Colonic mucosa (tissue), 4 donors: Measurements from ENCODE around the gene MAPRE3. TPM values are rescaled to one million over a fixed set of nuclear protein-coding genes. Genes with fewer than 3 reads are reported as not detected.

Experiments used
- DNase-seq: peaks from one replicate; pipeline ENCODE4 v3.0.0-alpha.2; 2020
- H3K27ac ChIP-seq: fragments of 200-600 bp; one replicate; pipeline ENCODE4 v1.8.0; 2021
- H3K27me3 ChIP-seq: fragments of 200-600 bp; one replicate; pipeline ENCODE4 v1.8.0; 2021
- H3K36me3 ChIP-seq: fragments of 200-600 bp; one replicate; pipeline ENCODE4 v1.8.0; 2021
- H3K4me1 ChIP-seq: fragments of 200-600 bp; one replicate; pipeline ENCODE4 v1.8.0; 2021; ENCODE audit warnings: mild to moderate bottlenecking
- H3K4me3 ChIP-seq: fragments of 200-600 bp; one replicate; pipeline ENCODE4 v1.8.0; 2021
- H3K9ac ChIP-seq, 2 donors: one replicate each; pipeline ENCODE4 v1.7.0; 2013; ENCODE audit warnings: control low read depth in 2 of 2, low read depth in 2 of 2, low read length in 2 of 2
- H3K9me3 ChIP-seq: fragments of 200-600 bp; one replicate; pipeline ENCODE4 v1.8.0; 2021
- CTCF ChIP-seq: fragments of 200-600 bp; IDR thresholded peaks from one replicate; pipeline ENCODE4 v1.8.0; 2022; ENCODE audit warnings: antibody characterized with exemption, mild to moderate bottlenecking
- intact Hi-C: fragments of 100-400 bp; cut with DNase I; formaldehyde crosslinking; loops from one replicate; pipeline ENCODE4 v1.14.1; 2022
- total RNA-seq, 2 donors: library from RNA; stranded (reverse); fragmentation: NEBNext Ultra II Directional in 1 of 2; extraction: Animal tissue kit (Norgen Biotek cat#: 25700) in 1 of 2; gene quantifications; one replicate each; pipeline ENCODE4 v1.2.1, GENCODE V29; 2021
- donor health status: healthy.
- donor health status: DM: no; HTN: no; CAD: no.
- donor health status: DM: no; HTN: no; CAD: no.

The MAPRE3 gene
- total RNA-seq, 2 donors from 2014 or later, result 21.6 to 22.0 TPM

- DNase-seq, result no peak
- intact Hi-C loops, result no loop called here
- no peaks in the 10 kb centered on the region for H3K9me3 ChIP-seq
- no peaks in the 10 kb centered on the region for H3K36me3 ChIP-seq
- H3K4me3 ChIP-seq, result no peak overlapping the region
- no peak for TF ChIP-seq CTCF
- H3K4me1 ChIP-seq, result no peaks in the 10 kb centered on the region
- H3K27me3 ChIP-seq, result no peaks in the 10 kb centered on the region
- H3K9ac ChIP-seq, result no peak overlapping the region
- H3K27ac ChIP-seq, result no peak overlapping the region
Measured at GRCh38 chr2:26925100-26925791, 45.2 kb upstream of the MAPRE3 start.

GRCh38 chr2:26927221-26927620 lies 43.2 kb upstream of the MAPRE3 start:
- Histone ChIP-seq H3K9ac (no peak overlapping the region), H3K27ac (no peak overlapping the region), H3K27me3 (no peaks in the 10 kb centered on the region), H3K4me1 (no peaks in the 10 kb centered on the region), H3K4me3 (no peak overlapping the region), H3K36me3 (no peaks in the 10 kb centered on the region), H3K9me3 (no peaks in the 10 kb centered on the region)
- no peak for DNase-seq
- TF ChIP-seq CTCF, result no peak
- intact Hi-C loops, result no loop called here

GRCh38 chr2:26932974-26933373 lies 37.5 kb upstream of the MAPRE3 start:
- no peaks in the 10 kb centered on the region for H3K4me1 ChIP-seq
- no peak overlapping the region for H3K9ac ChIP-seq
- no peaks in the 10 kb centered on the region for H3K36me3 ChIP-seq
- H3K27ac ChIP-seq, result no peak overlapping the region
- no peaks in the 10 kb centered on the region for H3K27me3 ChIP-seq
- DNase-seq, result no peak
- TF ChIP-seq CTCF, result no peak
- intact Hi-C loops, result no loop called here
- no peak overlapping the region for H3K4me3 ChIP-seq
- no peaks in the 10 kb centered on the region for H3K9me3 ChIP-seq

- no peak overlapping the region for H3K4me3 ChIP-seq
- DNase-seq, result no peak
- H3K9ac ChIP-seq, result no peak overlapping the region
- no peaks in the 10 kb centered on the region for H3K36me3 ChIP-seq
- intact Hi-C loops, result no loop called here
- no peak for TF ChIP-seq CTCF
- no peaks in the 10 kb centered on the region for H3K27me3 ChIP-seq
- H3K27ac ChIP-seq, result no peak overlapping the region
- no peaks in the 10 kb centered on the region for H3K9me3 ChIP-seq
- no peaks in the 10 kb centered on the region for H3K4me1 ChIP-seq
Measured at GRCh38 chr2:26933431-26934334, 36.8 kb upstream of the MAPRE3 start.

- Histone ChIP-seq H3K4me3 (no peak overlapping the region), H3K9me3 (no peaks in the 10 kb centered on the region), H3K27me3 (no peaks in the 10 kb centered on the region), H3K9ac (no peak overlapping the region), H3K4me1 (no peaks in the 10 kb centered on the region), H3K27ac (no peak overlapping the region), H3K36me3 (no peaks in the 10 kb centered on the region)
- DNase-seq, result no peak
- intact Hi-C loops, result no loop called here
- no peak for TF ChIP-seq CTCF
Measured at GRCh38 chr2:26934335-26934724, 36.1 kb upstream of the MAPRE3 start.
